Stimulated activated CD4-positive, alpha-beta T cell treated with anti-CD3 and anti-CD28 coated beads, Interleukin-15, amount 100 ng/mL, for 48 hours (primary cell): ENCODE measurements around the gene SOX5.
"Not testable (repeated sequence)": the region's sequence is repeated elsewhere in the genome, so short reads cannot be mapped to it uniquely, and the experiment has no call there.

Experiments
- DNase-seq, 2 donors: peaks; one replicate each; pipeline ENCODE4 v3.0.0-alpha.2; 2020; ENCODE audit warnings: low read depth in 2 of 2

The SOX5 gene

GRCh38 chr12:23909551-23909950 is 39.9 kb downstream of the SOX5 start:
- DNase-seq, result no peak

- no peak for DNase-seq
These were observed 43.1 kb downstream of the SOX5 start for GRCh38 chr12:23906329-23906728.

- no peak for DNase-seq
These were observed 50.0 kb downstream of the SOX5 start for GRCh38 chr12:23899434-23899833.

- no peak for DNase-seq
These were observed 51.3 kb downstream of the SOX5 start for GRCh38 chr12:23898121-23898520.

GRCh38 chr12:23895792-23896218 is 53.7 kb downstream of the SOX5 start:
- DNase-seq, result no peak

- DNase-seq, result no peak
These were observed 55.9 kb downstream of the SOX5 start for GRCh38 chr12:23893611-23894010.

- no peak for DNase-seq
These were observed 58.4 kb downstream of the SOX5 start for GRCh38 chr12:23891115-23891514.

- no peak for DNase-seq
These were observed 60.4 kb downstream of the SOX5 start for GRCh38 chr12:23889069-23889440.

GRCh38 chr12:23888396-23889068 is 60.9 kb downstream of the SOX5 start:
- DNase-seq, result no peak

GRCh38 chr12:23887055-23887835 is 62.2 kb downstream of the SOX5 start:
- no peak for DNase-seq

- no peak for DNase-seq
These were observed 64.1 kb downstream of the SOX5 start for GRCh38 chr12:23885394-23885793.

GRCh38 chr12:23884909-23885308 is 64.6 kb downstream of the SOX5 start:
- no peak for DNase-seq

- no peak for DNase-seq
These were observed 68.5 kb downstream of the SOX5 start for GRCh38 chr12:23880988-23881387.

GRCh38 chr12:23876618-23877017 is 72.9 kb downstream of the SOX5 start:
- DNase-seq, result not testable (repeated sequence)

GRCh38 chr12:23867794-23868193 is 81.7 kb downstream of the SOX5 start:
- no peak for DNase-seq

GRCh38 chr12:23862701-23863100 is 86.8 kb downstream of the SOX5 start:
- no peak for DNase-seq

GRCh38 chr12:23860019-23860418 is 89.5 kb downstream of the SOX5 start:
- DNase-seq, result no peak

GRCh38 chr12:23857178-23857577 is 92.3 kb downstream of the SOX5 start:
- DNase-seq, result no peak

GRCh38 chr12:23855813-23856212 is 93.7 kb downstream of the SOX5 start:
- DNase-seq, result no peak

- DNase-seq, result no peak
These were observed 94.9 kb downstream of the SOX5 start for GRCh38 chr12:23854598-23854997.

GRCh38 chr12:23853640-23854039 is 95.8 kb downstream of the SOX5 start:
- no peak for DNase-seq

GRCh38 chr12:23851602-23852001 is 97.9 kb downstream of the SOX5 start:
- no peak for DNase-seq

GRCh38 chr12:23847857-23848256 is 101.6 kb downstream of the SOX5 start:
- no peak for DNase-seq
